Tibial nerve (tissue), 4 donors: ENCODE data around the gene KLK8. TPM values are rescaled to one million over a fixed set of nuclear protein-coding genes. Genes with fewer than 3 reads are reported as not detected.
"Not testable (repeated sequence)": the region's sequence is repeated elsewhere in the genome, so short reads cannot be mapped to it uniquely, and the experiment has no call there.

Source experiments
- DNase-seq, 2 donors: peaks; one replicate each; pipeline ENCODE4 v3.0.0-alpha.2; 2019; ENCODE audit warnings: low spot score in 2 of 2
- H3K27ac ChIP-seq, 4 donors: fragments of 200-600 bp; sonication (generic) in 3 of 4; one replicate each; pipeline ENCODE4 v1.5.1; 2017 to 2019; ENCODE audit warnings: mild to moderate bottlenecking in 1 of 4
- H3K27me3 ChIP-seq, 2 donors: fragments of 200-600 bp; sonication (generic) in 1 of 2; one replicate each; pipeline versions ENCODE4 v1.5.1 to v1.6.0; 2017 to 2019
- H3K36me3 ChIP-seq, 3 donors: fragments of 200-600 bp; sonication (generic); one replicate each; pipeline ENCODE4 v1.5.1; 2018 to 2019
- H3K4me1 ChIP-seq, 4 donors: fragments of 200-600 bp; sonication (generic) in 3 of 4; one replicate each; pipeline ENCODE4 v1.5.1; 2017 to 2019
- H3K4me3 ChIP-seq, 4 donors: fragments of 200-600 bp; sonication (generic) in 3 of 4; one replicate each; pipeline ENCODE4 v1.5.1; 2017 to 2019; ENCODE audit warnings: mild to moderate bottlenecking in 1 of 4, moderate library complexity in 1 of 4
- H3K9me3 ChIP-seq, 4 donors: fragments of 200-600 bp; sonication (generic) in 3 of 4; one replicate each; pipeline ENCODE4 v1.5.1; 2017 to 2019
- EP300 ChIP-seq, 2 donors: sonication (generic); formaldehyde crosslinking; IDR thresholded peaks; one replicate each; pipeline ENCODE4 v1.6.1; 2017; ENCODE audit warnings: antibody characterized with exemption in 2 of 2, mild to moderate bottlenecking in 1 of 2
- POLR2A ChIP-seq, 2 donors: fragments of 450-650 bp; IDR thresholded peaks; one replicate each; pipeline ENCODE4 v1.6.1; 2017; ENCODE audit warnings: antibody characterized with exemption in 2 of 2, mild to moderate bottlenecking in 2 of 2, moderate library complexity in 2 of 2
- WGBS, 2 donors: methylation state at CpG; one replicate each; pipeline ENCODE4 v1.1.5; 2018; 5-methylcytosine and 5-hydroxymethylcytosine counted together
- total RNA-seq, 4 donors: library from RNA; depleted of rRNA; stranded (reverse); fragments of >200 nt; gene quantifications; one replicate each; pipeline ENCODE4 v1.1.0, GENCODE V29; 2016
- TF ChIP-seq, protein P1 (sequence below), 5 experiments: fragments of 200-600 bp in 3 of 5; fragments of 450-650 bp in 2 of 5; sonication (generic) in 3 of 5; IDR thresholded peaks; one replicate each; pipeline ENCODE4 v1.5.1; 2016 to 2019; ENCODE audit warnings: antibody characterized with exemption in 5 of 5, mild to moderate bottlenecking in 3 of 5, moderate library complexity in 2 of 5

Gene KLK8
- total RNA-seq, 4 donors from 2014 or later: 1.6 to 2.2 (median 1.9) TPM; not detected in 1

DNA sequence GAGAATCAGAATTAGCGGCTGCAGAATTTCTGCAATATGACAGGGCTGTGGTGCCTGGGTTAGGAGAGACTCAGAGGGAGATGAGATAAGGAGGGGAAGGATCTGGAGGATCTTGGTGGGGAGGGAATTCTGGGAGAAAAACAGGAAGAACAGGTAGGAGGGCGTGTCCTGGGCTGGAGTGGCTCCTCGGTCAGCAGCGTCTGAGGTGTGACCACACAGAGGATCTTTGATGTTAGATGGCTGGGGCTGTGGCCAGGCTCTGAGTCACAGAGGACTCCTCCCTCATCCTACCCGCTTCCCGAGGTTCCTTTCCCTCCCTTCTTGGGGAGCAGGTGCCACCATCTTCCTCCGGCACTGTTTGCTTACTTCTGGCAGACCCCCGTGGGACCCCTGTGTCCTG lies 25.6 kb downstream of the KLK8 start:
- Histone ChIP-seq H3K4me1 (no peaks in the 10 kb centered on the region), H3K9me3 (no peaks in the 10 kb centered on the region), H3K27ac (no peak overlapping the region), H3K36me3 (no peaks in the 10 kb centered on the region), H3K4me3 (no peak overlapping the region), H3K27me3 (no peaks in the 10 kb centered on the region)
- no peak for DNase-seq
- 28 to 32% methylated on average over 8 of the region's 8 CpGs for WGBS, 2 donors
- TF ChIP-seq, protein P1, sequence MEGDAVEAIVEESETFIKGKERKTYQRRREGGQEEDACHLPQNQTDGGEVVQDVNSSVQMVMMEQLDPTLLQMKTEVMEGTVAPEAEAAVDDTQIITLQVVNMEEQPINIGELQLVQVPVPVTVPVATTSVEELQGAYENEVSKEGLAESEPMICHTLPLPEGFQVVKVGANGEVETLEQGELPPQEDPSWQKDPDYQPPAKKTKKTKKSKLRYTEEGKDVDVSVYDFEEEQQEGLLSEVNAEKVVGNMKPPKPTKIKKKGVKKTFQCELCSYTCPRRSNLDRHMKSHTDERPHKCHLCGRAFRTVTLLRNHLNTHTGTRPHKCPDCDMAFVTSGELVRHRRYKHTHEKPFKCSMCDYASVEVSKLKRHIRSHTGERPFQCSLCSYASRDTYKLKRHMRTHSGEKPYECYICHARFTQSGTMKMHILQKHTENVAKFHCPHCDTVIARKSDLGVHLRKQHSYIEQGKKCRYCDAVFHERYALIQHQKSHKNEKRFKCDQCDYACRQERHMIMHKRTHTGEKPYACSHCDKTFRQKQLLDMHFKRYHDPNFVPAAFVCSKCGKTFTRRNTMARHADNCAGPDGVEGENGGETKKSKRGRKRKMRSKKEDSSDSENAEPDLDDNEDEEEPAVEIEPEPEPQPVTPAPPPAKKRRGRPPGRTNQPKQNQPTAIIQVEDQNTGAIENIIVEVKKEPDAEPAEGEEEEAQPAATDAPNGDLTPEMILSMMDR (IDR thresholded peaks at IDR 0.05): no peak
- TF ChIP-seq EP300 (IDR thresholded peaks at IDR 0.05) (no peak), POLR2A (IDR thresholded peaks at IDR 0.05) (no peak)

DNA sequence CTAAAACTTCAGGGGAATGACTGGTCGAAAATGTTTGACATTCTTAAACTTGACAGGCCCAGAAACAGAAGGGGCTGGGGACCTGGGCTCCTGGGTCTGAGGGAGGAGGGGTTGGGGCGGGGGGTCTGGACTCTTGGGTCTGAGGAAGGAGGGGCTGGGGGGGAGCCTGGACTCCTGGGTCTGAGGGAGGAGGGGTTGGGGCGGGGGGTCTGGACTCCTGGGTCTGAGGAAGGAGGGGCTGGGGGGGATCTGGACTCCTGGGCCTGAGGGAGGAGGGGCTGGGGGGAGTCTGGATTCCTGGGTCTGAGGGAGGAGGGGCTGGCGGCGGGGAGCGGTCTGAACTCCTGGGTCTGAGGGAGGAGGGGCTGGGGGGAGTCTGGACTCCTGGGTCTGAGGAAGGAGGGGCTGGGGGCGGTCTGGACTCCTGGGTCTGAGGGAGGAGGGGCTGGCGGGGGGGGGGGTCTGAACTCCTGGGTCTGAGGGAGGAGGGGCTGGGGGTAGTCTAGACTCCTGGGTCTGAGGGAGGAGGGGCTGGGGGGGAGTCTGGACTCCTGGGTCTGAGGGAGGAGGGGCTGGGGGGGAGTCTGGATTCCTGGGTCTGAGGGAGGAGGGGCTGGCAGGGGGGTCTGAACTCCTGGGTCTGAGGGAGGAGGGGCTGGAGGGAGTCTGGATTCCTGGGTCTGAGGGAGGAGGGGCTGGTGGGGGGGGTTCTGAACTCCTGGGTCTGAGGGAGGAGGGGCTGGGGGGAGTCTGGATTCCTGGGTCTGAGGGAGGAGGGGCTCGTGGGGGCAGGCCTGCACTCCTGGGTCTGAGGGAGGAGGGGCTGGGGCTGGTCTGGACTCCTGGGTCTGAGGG lies 26.5 kb downstream of the KLK8 start:
- Histone ChIP-seq H3K36me3 (no peaks in the 10 kb centered on the region), H3K9me3 (no peaks in the 10 kb centered on the region), H3K4me3 (no peak overlapping the region), H3K27ac (no peak overlapping the region), H3K27me3 (no peaks in the 10 kb centered on the region), H3K4me1 (no peaks in the 10 kb centered on the region)
- DNase-seq: no peak
- TF ChIP-seq, protein P1 (IDR thresholded peaks at IDR 0.05): no peak
- no peak for TF ChIP-seq EP300 (IDR thresholded peaks at IDR 0.05)
- TF ChIP-seq POLR2A (IDR thresholded peaks at IDR 0.05): no peak
- WGBS, 2 donors: 13 to 22% methylated on average over 1 to 2 of the region's 9 CpGs

DNA sequence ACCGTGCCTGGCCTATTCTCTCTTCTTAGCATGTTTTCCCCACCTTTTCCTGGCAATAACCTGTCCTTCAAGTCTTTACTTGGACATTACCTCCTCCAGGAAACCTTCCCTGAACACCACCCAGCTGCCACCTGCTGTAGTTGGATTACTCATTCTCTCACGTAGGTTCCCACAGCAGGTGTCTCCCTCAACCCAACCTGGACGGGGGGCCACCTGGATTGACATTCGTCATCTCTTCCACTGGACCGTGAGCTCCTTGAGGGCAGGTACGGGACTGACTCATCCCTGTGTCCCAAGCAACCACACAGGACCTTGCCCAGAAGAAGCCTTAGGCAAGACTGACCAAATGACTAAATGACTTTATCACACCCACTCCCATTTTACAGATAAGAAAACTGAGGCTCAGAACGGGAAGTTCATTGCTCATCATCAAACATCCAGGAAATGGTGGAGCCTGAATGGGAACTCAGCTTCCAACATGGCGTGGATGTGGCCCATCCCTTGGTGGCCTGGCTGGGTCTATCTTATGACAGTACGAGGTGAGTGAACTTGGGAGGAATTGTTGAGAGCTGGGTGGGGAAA lies 28.5 kb downstream of the KLK8 start:
- H3K27me3 ChIP-seq: peaks cover 0 to 4% of the 10 kb centered on the region in 2 donors
- 85% methylated on average over 9 of the region's 9 CpGs for WGBS, 2 donors

DNA sequence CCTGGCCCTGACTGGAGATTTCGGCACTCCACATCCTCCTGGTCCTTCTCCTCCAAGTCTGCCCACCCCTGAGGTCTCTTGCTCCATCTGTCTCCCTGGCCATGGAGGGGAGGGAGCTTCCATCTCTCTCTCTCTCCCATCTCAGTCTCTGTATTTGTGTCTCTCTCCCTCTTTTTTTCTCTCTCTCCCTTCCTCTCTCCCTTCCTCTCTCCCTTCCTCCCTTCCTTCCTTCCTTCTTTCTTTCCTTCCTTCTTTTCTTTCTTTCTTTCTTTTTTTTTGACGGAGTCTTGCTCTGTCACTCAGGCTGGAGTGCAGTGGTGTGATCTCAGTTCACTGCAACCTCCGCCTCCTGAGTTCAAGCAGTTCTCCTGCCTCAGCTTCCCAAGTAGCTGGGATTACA lies 31.6 kb downstream of the KLK8 start:
- 67 to 68% methylated on average over 3 of the region's 3 CpGs for WGBS, 2 donors

More for the DNA sequence above, 28.5 kb downstream of the KLK8 start:
- Histone ChIP-seq H3K4me1 (peaks cover 0 to 9% (median 0%) of the 10 kb centered on the region in 4 donors), H3K36me3 (no peaks in the 10 kb centered on the region), H3K9me3 (no peaks in the 10 kb centered on the region), H3K4me3 (no peak overlapping the region), H3K27ac (no peak overlapping the region)
- TF ChIP-seq, protein P1 (IDR thresholded peaks at IDR 0.05): no peak
- no peak for TF ChIP-seq EP300 (IDR thresholded peaks at IDR 0.05)
- no peak for TF ChIP-seq POLR2A (IDR thresholded peaks at IDR 0.05)
- no peak for DNase-seq

DNA sequence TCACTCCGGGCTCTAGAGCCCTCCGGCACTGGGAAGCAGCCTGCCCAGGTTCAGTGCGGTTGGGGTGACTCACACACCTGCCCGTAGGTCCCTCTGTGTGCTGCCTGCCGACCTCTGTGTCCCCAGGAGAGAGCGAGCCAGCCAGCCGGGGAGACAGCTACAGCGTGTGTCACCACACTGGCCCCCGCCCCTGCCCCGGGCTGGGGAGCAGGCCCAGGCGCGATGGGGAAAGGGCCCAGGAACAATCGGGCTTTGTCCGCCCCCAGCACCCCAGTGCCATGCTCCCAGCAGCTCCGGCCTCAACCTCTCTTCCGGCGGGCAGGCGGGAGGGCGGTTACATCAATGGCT lies 32.0 kb downstream of the KLK8 start, which contains the start of gene KLK6:
TSS of gene KLK6 (minus strand) at position 179 of the 348 bp plus-strand sequence. CDS start 1,487 bp downstream, outside the sequence.
- peaks cover 0 to 4% of the 10 kb centered on the region in 2 donors for H3K27me3 ChIP-seq
- peak within 1 kb of the TSS in 1 of 4 donors; percentile 44 for H3K27ac ChIP-seq
- no peaks in the 10 kb centered on the region for H3K9me3 ChIP-seq
- H3K36me3 ChIP-seq: no peaks in the 10 kb centered on the region
- no peak for DNase-seq
- TF ChIP-seq, protein P1 (IDR thresholded peaks at IDR 0.05): no peak
- TF ChIP-seq EP300 (IDR thresholded peaks at IDR 0.05): peak in 1 of 2 donors; percentile 21
- TF ChIP-seq POLR2A (IDR thresholded peaks at IDR 0.05): no peak
- H3K4me1 ChIP-seq: peaks cover 0 to 9% (median 0%) of the 10 kb centered on the region in 4 donors
- WGBS, 2 donors: 47 to 63% methylated on average over 18 to 19 of the region's 19 CpGs
- no peak within 1 kb of the TSS for H3K4me3 ChIP-seq

More for the DNA sequence above, 31.6 kb downstream of the KLK8 start:
- H3K27me3 ChIP-seq, H3K36me3 ChIP-seq, DNase-seq, H3K9me3 ChIP-seq, H3K4me1 ChIP-seq, H3K27ac ChIP-seq, H3K4me3 ChIP-seq: not testable (repeated sequence)
